ENCODE data around the gene HAS3. TPM values are rescaled to one million over a fixed set of nuclear protein-coding genes. Genes with fewer than 3 reads are reported as not detected.

Gene HAS3
- total RNA-seq, 4 donors from 2014 or later, result 0.78 to 3.3 (median 1.2) TPM

DNA sequence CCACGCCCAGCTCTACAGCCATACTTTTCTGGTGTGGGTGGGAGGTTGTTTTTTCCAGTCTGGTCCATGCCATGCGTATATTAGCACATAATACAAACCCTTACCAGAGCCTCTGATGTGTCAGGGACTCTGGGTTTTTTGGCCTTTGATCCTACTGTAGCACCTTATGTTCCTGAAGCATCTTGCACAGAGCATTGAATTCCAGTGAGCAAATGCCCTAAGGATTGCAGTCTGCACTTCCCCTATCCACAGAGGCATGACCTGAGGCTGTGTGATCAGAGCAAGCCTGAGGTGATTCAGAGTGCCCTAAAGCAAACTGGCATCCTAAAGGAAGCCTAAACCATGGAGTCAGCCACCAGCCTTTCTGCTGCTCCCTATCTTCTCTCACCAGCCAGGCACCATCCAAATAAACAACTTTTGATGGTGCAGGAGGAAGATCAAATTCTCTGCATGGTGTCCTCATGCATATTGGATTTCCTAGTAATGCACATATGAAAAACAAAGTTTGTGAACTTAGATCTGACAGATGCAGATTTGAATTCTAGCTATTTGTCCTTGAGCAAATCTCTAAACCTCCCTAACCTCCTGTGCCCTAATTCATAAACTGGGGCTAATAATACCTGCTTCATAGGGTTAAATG lies 41.2 kb upstream of the HAS3 start:
- no peak for ATAC-seq
- no peak for TF ChIP-seq CTCF (IDR thresholded peaks at IDR 0.05)
- no peak for TF ChIP-seq EP300 (IDR thresholded peaks at IDR 0.05)
- TF ChIP-seq POLR2AphosphoS5 (IDR thresholded peaks at IDR 0.05), result no peak
- no peak for TF ChIP-seq POLR2A (IDR thresholded peaks at IDR 0.05)
- no peak overlapping the region for H3K4me3 ChIP-seq
- peaks cover 0 to 13% of the 10 kb centered on the region in 2 donors for H3K36me3 ChIP-seq
- H3K4me1 ChIP-seq, result no peaks in the 10 kb centered on the region
- H3K27ac ChIP-seq, result no peak overlapping the region
- H3K27me3 ChIP-seq, result no peaks in the 10 kb centered on the region
- H3K9me3 ChIP-seq, result no peaks in the 10 kb centered on the region
- 75 to 100% methylated on average over 1 to 2 of the region's 2 CpGs for WGBS, 2 donors (ENCODE audit: low coverage in 1 of 2)

DNA sequence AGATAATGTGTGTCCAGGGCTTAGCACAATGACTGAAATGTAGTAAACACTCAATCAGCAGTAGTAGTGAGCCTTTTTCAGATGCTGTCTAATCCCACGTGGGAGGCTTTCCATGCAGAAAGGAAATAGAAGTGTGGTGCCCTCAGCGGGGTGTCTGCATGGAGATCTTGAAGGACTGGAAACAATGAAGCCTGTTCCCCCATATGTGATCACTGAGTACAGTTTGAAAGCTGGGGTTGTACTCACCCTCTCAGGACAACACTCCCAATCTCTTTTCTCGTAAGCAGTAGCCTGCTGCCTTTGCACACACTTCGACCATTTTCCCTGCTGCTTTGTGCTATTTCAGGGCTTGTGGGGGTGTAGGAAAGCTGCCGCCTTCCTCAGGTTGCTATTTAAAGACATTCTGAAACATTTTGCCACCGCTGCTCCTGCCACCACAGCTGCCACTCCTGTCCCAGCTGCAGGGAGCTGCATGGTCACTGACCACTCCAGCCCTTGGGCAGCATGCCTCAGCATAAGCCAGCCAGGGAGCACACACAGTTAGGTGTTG lies 40.6 kb upstream of the HAS3 start:
- no peaks in the 10 kb centered on the region for H3K9me3 ChIP-seq
- no peak overlapping the region for H3K27ac ChIP-seq
- WGBS, 2 donors (ENCODE audit: low coverage in 1 of 2), result 62 to 66% methylated on average over 6 of the region's 6 CpGs
- H3K27me3 ChIP-seq, result no peaks in the 10 kb centered on the region
- ATAC-seq, result no peak
- H3K4me3 ChIP-seq, result no peak overlapping the region
- TF ChIP-seq POLR2A (IDR thresholded peaks at IDR 0.05) (no peak), CTCF (IDR thresholded peaks at IDR 0.05) (no peak), POLR2AphosphoS5 (IDR thresholded peaks at IDR 0.05) (no peak), EP300 (IDR thresholded peaks at IDR 0.05) (no peak)
- peaks cover 0 to 13% of the 10 kb centered on the region in 2 donors for H3K36me3 ChIP-seq
- H3K4me1 ChIP-seq, result no peaks in the 10 kb centered on the region

GRCh38 chr16:69069504-69069903 lies 35.9 kb upstream of the HAS3 start:
- H3K4me3 ChIP-seq, result no peak overlapping the region
- H3K27me3 ChIP-seq, result no peaks in the 10 kb centered on the region
- no peak for ATAC-seq
- no peak for TF ChIP-seq EP300 (IDR thresholded peaks at IDR 0.05)
- TF ChIP-seq POLR2A (IDR thresholded peaks at IDR 0.05), result no peak
- no peak for TF ChIP-seq CTCF (IDR thresholded peaks at IDR 0.05)
- no peak for TF ChIP-seq POLR2AphosphoS5 (IDR thresholded peaks at IDR 0.05)
- no peaks in the 10 kb centered on the region for H3K4me1 ChIP-seq
- no peak overlapping the region for H3K27ac ChIP-seq
- H3K9me3 ChIP-seq, result no peaks in the 10 kb centered on the region
- WGBS, 2 donors (ENCODE audit: low coverage in 1 of 2), result 100% methylated on average over 5 of the region's 5 CpGs; no CpG with 5 or more reads in 1 of the 2 donors
- peaks cover 0 to 9% of the 10 kb centered on the region in 2 donors for H3K36me3 ChIP-seq

- Histone ChIP-seq H3K36me3 (peaks cover 0 to 7% of the 10 kb centered on the region in 2 donors), H3K27me3 (no peaks in the 10 kb centered on the region), H3K4me1 (no peaks in the 10 kb centered on the region), H3K4me3 (no peak overlapping the region), H3K27ac (no peak overlapping the region), H3K9me3 (no peaks in the 10 kb centered on the region)
- TF ChIP-seq CTCF (IDR thresholded peaks at IDR 0.05) (no peak), POLR2A (IDR thresholded peaks at IDR 0.05) (no peak), EP300 (IDR thresholded peaks at IDR 0.05) (no peak), POLR2AphosphoS5 (IDR thresholded peaks at IDR 0.05) (no peak)
- ATAC-seq, result no peak
- WGBS, 2 donors (ENCODE audit: low coverage in 1 of 2), result 71 to 73% methylated on average over 3 of the region's 3 CpGs
These were observed 34.4 kb upstream of the HAS3 start for GRCh38 chr16:69071036-69071435.

DNA sequence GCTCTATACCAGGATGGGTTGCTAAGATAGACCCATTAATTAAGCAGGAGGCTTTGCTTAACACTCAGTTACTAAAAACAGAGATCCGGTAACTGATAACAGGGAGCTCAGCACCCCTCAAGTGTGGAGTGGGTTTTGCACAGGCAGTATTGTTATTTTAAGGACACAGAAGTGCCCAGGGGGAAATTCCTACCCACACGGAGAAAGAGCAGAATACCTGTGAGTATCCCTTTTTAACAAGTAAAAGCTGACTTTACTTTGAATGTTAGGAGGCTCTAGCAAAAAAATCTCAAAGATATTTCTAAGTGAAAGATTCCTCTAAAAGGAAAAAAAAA lies 32.8 kb upstream of the HAS3 start:
- ATAC-seq, result no peak
- TF ChIP-seq POLR2AphosphoS5 (IDR thresholded peaks at IDR 0.05), result no peak
- TF ChIP-seq POLR2A (IDR thresholded peaks at IDR 0.05), result no peak
- no peak for TF ChIP-seq EP300 (IDR thresholded peaks at IDR 0.05)
- no peak for TF ChIP-seq CTCF (IDR thresholded peaks at IDR 0.05)
- Histone ChIP-seq H3K4me3 (no peak overlapping the region), H3K9me3 (no peaks in the 10 kb centered on the region), H3K36me3 (peaks cover 0 to 7% of the 10 kb centered on the region in 2 donors), H3K4me1 (no peaks in the 10 kb centered on the region), H3K27me3 (no peaks in the 10 kb centered on the region), H3K27ac (no peak overlapping the region)
- 57 to 77% methylated on average over 2 of the region's 2 CpGs for WGBS, 2 donors (ENCODE audit: low coverage in 1 of 2)
